Testis (tissue), 3 donors: Measurements from ENCODE around the gene ZNF821. TPM values are rescaled to one million over a fixed set of nuclear protein-coding genes. Genes with fewer than 3 reads are reported as not detected.

ENCODE experiments used
- DNase-seq: peaks from one replicate; pipeline ENCODE4 v3.0.0-alpha.2; 2019
- H3K27ac ChIP-seq, 2 donors: fragments of 200-600 bp; sonication (generic); one replicate each; pipeline ENCODE4 v1.5.1; 2019
- H3K27me3 ChIP-seq: fragments of 200-600 bp; sonication (generic); one replicate; pipeline ENCODE4 v1.5.1; 2019
- H3K36me3 ChIP-seq: fragments of 200-600 bp; sonication (generic); one replicate; pipeline ENCODE4 v1.5.1; 2017; ENCODE audit warnings: low read depth; ENCODE audit errors: missing control alignments
- H3K4me1 ChIP-seq: fragments of 200-600 bp; sonication (generic); one replicate; pipeline ENCODE4 v1.5.1; 2019
- H3K4me3 ChIP-seq, 2 donors: fragments of 200-600 bp; sonication (generic); one replicate each; pipeline ENCODE4 v1.5.1; 2017 to 2019
- H3K9me3 ChIP-seq: fragments of 200-600 bp; sonication (generic); one replicate; pipeline ENCODE4 v1.5.1; 2017
- POLR2A ChIP-seq: fragments of 450-650 bp; IDR thresholded peaks from one replicate; pipeline ENCODE4 v1.6.1; 2017; ENCODE audit warnings: antibody characterized with exemption, mild to moderate bottlenecking, moderate library complexity
- WGBS, 2 donors: methylation state at CpG; one replicate each; pipeline ENCODE4 v1.1.5; 2018; 5-methylcytosine and 5-hydroxymethylcytosine counted together
- intact Hi-C: fragments of 100-400 bp; cut with DNase I; formaldehyde crosslinking; loops from one replicate; pipeline ENCODE4 v1.15.1; 2023; ENCODE audit warnings: low total_unique reads
- polyA plus RNA-seq: library from polyadenylated mRNA; stranded (reverse); fragments of 350-450 nt; fragmentation: Illumina TruSeq; extraction: RNeasy Lipid Tissue Mini Kit (QIAGEN cat#74804); gene quantifications from one replicate; pipeline ENCODE4 v1.2.3, GENCODE V29; 2014; ENCODE audit warnings: low read depth, low replicate concordance; ENCODE audit not compliant: insufficient read depth
- total RNA-seq, 2 donors: library from RNA; depleted of rRNA; stranded (reverse); fragments of >200 nt; gene quantifications; one replicate each; pipeline ENCODE4 v1.2.3, GENCODE V29; 2016
- TF ChIP-seq, protein P1 (sequence below), 3 experiments: fragments of 450-650 bp in 2 of 3; fragments of 200-600 bp in 1 of 3; sonication (generic) in 1 of 3; IDR thresholded peaks; one replicate each; pipeline ENCODE4 v1.5.1; 2016 to 2019; ENCODE audit warnings: antibody characterized with exemption in 3 of 3, mild to moderate bottlenecking in 2 of 3, moderate library complexity in 1 of 3

The ZNF821 gene
- total and polyA plus RNA-seq, 3 donors from 2014 or later, result 30.5 to 74.3 (median 57.4) TPM

DNA sequence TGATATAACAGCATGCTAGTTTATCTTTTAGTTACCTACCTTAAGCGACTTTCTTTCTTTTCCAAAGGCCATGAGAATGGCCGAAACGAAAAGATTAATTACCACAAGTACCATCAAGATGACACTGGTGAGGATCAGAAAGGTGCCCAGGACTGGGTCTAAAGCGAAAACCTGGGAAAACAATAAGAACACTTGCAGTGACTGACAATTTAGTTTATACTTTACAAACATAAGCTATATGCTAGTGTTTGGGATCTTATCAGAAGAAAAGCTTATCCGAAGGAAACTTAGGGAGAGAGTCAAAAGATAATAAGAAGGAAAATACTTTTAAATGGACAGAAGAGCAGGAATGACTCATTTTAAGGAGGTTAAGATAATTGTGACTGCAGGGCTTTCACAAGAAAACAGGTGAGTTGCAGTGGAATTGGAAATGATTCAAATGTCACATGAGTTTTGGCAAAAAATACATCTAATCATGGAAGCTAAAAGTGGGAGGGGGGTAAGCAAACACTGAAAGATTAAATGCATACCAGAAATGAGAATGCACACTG is 46.1 kb upstream of the ZNF821 start:
- intact Hi-C loops, result no loop called here
- WGBS, 2 donors, result 84% methylated on average over 5 of the region's 5 CpGs
- Histone ChIP-seq H3K4me1 (peaks cover 35% of the 10 kb centered on the region), H3K27me3 (no peaks in the 10 kb centered on the region), H3K36me3 (no peaks in the 10 kb centered on the region), H3K9me3 (no peaks in the 10 kb centered on the region), H3K27ac (no peak overlapping the region), H3K4me3 (no peak overlapping the region)
- TF ChIP-seq POLR2A, result no peak
- TF ChIP-seq, protein P1, sequence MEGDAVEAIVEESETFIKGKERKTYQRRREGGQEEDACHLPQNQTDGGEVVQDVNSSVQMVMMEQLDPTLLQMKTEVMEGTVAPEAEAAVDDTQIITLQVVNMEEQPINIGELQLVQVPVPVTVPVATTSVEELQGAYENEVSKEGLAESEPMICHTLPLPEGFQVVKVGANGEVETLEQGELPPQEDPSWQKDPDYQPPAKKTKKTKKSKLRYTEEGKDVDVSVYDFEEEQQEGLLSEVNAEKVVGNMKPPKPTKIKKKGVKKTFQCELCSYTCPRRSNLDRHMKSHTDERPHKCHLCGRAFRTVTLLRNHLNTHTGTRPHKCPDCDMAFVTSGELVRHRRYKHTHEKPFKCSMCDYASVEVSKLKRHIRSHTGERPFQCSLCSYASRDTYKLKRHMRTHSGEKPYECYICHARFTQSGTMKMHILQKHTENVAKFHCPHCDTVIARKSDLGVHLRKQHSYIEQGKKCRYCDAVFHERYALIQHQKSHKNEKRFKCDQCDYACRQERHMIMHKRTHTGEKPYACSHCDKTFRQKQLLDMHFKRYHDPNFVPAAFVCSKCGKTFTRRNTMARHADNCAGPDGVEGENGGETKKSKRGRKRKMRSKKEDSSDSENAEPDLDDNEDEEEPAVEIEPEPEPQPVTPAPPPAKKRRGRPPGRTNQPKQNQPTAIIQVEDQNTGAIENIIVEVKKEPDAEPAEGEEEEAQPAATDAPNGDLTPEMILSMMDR (IDR thresholded peaks at IDR 0.05), result no peak
- DNase-seq, result no peak

DNA sequence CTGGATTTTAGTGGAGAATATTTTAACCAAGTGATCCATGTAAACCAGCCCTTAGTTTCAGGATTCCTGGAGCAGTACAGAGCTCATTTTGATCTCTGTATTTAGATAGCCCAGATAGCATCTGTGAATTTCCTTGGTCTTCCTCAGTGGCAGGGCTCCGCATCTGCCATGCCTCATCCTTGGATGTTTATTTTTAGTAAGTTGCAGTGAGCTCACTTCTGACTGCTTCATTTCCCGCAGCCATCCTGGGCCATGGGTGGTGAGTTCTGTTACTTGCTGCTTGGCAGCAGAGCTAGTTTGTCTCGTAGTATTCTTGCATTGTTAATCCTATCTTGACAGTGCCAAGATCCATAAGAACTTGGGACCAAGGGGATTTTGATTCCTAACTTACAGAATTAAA is 45.1 kb upstream of the ZNF821 start:
- TF ChIP-seq, protein P1 (IDR thresholded peaks at IDR 0.05), result no peak
- no peak for TF ChIP-seq POLR2A
- intact Hi-C loops, result no loop called here
- peaks cover 32% of the 10 kb centered on the region for H3K4me1 ChIP-seq
- H3K4me3 ChIP-seq, result no peak overlapping the region
- no peaks in the 10 kb centered on the region for H3K36me3 ChIP-seq
- H3K27me3 ChIP-seq, result no peaks in the 10 kb centered on the region
- no peak for DNase-seq
- peak overlapping the region in 1 of 2 donors; percentile 34 for H3K27ac ChIP-seq
- no peaks in the 10 kb centered on the region for H3K9me3 ChIP-seq
- 32 to 66% methylated on average over 3 of the region's 3 CpGs for WGBS, 2 donors

DNA sequence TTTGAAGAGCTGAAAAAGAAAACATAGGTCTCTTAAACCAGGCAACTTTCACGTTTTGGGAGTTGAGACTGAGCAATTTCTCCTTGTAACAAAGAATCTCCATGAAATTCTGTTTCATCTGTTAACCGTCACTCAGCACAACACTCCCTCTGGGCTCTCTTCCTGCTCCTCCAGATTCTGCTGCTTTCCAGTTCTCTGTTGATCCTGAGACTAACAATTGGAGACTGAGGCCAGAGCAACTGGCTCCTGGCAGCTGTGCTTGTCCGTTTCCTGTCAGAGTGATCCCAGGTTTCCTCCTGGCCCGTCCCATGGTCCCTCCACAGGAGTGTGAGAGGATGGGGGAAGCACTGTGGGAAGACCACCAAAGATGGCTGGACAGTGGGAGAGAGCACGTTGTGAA is 43.8 kb upstream of the ZNF821 start:
- intact Hi-C loops, result no loop called here
- Histone ChIP-seq H3K4me3 (no peak overlapping the region), H3K27ac (peak overlapping the region in 1 of 2 donors; percentile 81), H3K27me3 (no peaks in the 10 kb centered on the region), H3K9me3 (no peaks in the 10 kb centered on the region), H3K36me3 (no peaks in the 10 kb centered on the region), H3K4me1 (peaks cover 32% of the 10 kb centered on the region)
- DNase-seq, result no peak
- TF ChIP-seq, protein P1 (IDR thresholded peaks at IDR 0.05), result no peak
- no peak for TF ChIP-seq POLR2A
- WGBS, 2 donors, result 34 to 38% methylated on average over 5 of the region's 5 CpGs

DNA sequence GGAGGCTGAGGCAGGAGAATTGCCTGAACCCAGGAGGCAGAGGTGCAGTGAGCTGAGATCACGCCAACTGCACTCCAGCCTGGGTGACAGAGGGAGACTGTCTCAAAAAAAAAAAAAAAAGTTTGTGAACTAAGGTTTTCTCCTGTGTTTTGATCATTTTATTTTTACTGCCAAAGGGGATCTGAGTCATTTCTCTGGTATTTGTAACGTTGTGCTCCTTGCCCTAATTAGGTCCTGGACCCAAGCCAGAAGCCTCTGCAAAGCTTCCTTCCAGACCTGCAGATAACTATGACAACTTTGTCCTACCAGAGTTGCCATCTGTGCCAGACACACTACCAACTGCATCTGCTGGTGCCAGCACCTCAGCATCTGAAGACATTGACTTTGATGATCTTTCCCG is 43.4 kb upstream of the ZNF821 start:
- Histone ChIP-seq H3K4me3 (no peak overlapping the region), H3K9me3 (no peaks in the 10 kb centered on the region), H3K27me3 (no peaks in the 10 kb centered on the region), H3K27ac (peak overlapping the region; percentile 42 to 81), H3K4me1 (peaks cover 32% of the 10 kb centered on the region), H3K36me3 (no peaks in the 10 kb centered on the region)
- WGBS, 2 donors, result 32 to 36% methylated on average over 3 of the region's 3 CpGs
- DNase-seq, result peak; percentile 79
- no peak for TF ChIP-seq POLR2A
- TF ChIP-seq, protein P1 (IDR thresholded peaks at IDR 0.05), result no peak
- intact Hi-C loops, result no loop called here

DNA sequence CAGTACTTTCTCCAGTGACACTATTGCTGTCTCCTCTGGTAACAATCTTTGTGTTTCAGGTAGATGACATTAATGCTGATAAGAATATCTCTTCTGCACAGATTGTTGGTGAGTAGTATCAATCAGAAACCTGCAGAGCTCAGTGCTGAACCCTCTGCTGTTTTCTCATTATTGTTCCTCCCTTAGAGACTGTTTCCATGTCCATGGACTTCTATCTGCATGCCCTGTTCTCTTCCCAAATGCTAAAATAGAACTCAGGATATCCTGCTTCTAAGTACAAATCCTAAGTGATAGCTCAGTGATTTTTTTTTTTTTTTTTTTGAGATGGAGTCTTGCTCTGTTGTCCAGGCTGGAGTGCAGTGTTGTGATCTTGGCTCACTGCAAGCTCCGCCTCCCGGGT is 40.7 kb upstream of the ZNF821 start:
- Histone ChIP-seq H3K27me3 (no peaks in the 10 kb centered on the region), H3K4me1 (peaks cover 32% of the 10 kb centered on the region), H3K9me3 (no peaks in the 10 kb centered on the region), H3K4me3 (no peak overlapping the region), H3K36me3 (no peaks in the 10 kb centered on the region), H3K27ac (no peak overlapping the region)
- DNase-seq, result no peak
- WGBS, 2 donors, result 90 to 96% methylated on average over 2 of the region's 2 CpGs
- intact Hi-C loops, result no loop called here
- TF ChIP-seq, protein P1 (IDR thresholded peaks at IDR 0.05), result no peak
- TF ChIP-seq POLR2A, result no peak
